ENCODE results near the gene CNGA2. TPM values are rescaled to one million over a fixed set of nuclear protein-coding genes. Genes with fewer than 3 reads are reported as not detected.
"Not testable (repeated sequence)": the region's sequence is repeated elsewhere in the genome, so short reads cannot be mapped to it uniquely, and the experiment has no call there.

The CNGA2 gene
- total and polyA plus RNA-seq, 12 donors = not detected

GRCh38 chrX:151694121-151694520 is 40.4 kb upstream of the CNGA2 start:
- Histone ChIP-seq H3K4me1 (peaks cover 0 to 4% (median 0%) of the 10 kb centered on the region in 9 donors), H3K36me3 (no peaks in the 10 kb centered on the region), H3K9me3 (no peaks in the 10 kb centered on the region), H3K27ac (no peak overlapping the region), H3K4me3 (peak overlapping the region in 1 of 10 donors; percentile 48), H3K27me3 (peaks cover 0 to 27% (median 0%) of the 10 kb centered on the region in 7 donors)
- no peak for TF ChIP-seq CTCF (IDR thresholded peaks at IDR 0.05)
- ATAC-seq = no peak
- intact Hi-C loops (cut with DNase I) = no loop called here
- WGBS, 2 donors = 66 to 70% methylated on average over 12 of the region's 12 CpGs
- DNase-seq = no peak

DNA sequence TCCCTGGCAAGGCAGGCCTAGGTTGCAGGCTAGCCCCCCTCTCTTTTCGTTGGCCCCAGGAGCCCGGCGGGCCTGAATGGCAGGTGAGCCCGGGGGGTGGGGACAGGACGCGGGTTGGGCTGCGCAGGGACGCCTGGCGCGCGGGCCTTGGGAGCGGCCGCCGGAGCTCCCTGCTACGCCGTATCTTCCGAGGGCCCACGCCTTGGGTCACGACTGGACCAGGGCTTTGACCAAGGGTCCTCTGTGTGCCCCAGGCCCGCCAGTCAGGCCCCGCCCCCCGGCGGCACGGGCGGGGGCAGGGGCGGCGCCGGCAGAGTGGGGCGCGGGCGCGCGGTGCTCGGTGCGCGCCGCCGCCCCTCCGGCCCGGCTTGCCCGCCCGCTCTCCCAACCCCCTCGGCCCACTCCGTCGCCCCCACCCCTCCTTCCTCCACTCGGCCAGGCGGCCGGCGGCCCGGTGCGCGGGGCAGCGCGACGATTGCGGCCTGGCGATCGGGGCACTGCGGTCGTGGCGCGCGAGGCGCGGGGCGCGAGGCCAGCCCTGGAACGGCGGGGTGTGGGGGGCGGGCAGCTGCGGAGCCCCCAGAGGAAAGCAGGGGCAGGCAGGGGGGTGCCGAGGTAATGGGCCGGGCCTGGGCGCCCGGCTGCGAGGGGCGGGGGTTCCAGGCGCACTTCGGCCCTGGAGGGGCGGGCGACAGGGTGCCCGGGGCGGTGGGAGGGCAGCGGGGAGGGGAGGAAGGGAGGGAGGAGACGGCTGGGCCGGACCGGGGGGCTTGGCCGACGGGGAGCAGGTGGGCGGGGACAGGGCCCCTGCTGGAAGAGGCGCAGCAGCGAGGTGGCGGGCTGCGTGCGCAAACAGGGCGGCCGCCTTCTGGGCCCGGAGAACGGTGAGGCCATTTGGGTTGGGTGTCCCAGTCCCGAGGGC is 39.6 kb upstream of the CNGA2 start, which contains the start of gene PRRG3:
TSS of gene PRRG3 (plus strand) at position 798 of the 922 bp plus-strand sequence. CDS start 3,357 bp downstream, outside the sequence.
- H3K27me3 ChIP-seq = peaks cover 0 to 27% (median 0%) of the 10 kb centered on the region in 7 donors
- peak within 1 kb of the TSS in 4 of 10 donors; percentile 15 to 53 (median 38) for H3K27ac ChIP-seq
- no peaks in the 10 kb centered on the region for H3K36me3 ChIP-seq
- DNase-seq (peak in 1 of 2 donors; percentile 24), ATAC-seq (peak in 6 of 8 donors; percentile 35 to 69 (median 58))
- no peaks in the 10 kb centered on the region for H3K9me3 ChIP-seq
- peaks cover 0 to 4% (median 0%) of the 10 kb centered on the region in 9 donors for H3K4me1 ChIP-seq
- intact Hi-C loops (cut with DNase I) = no loop called here
- H3K4me3 ChIP-seq = peak within 1 kb of the TSS in 9 of 10 donors; percentile 9 to 48 (median 42)
- TF ChIP-seq CTCF (IDR thresholded peaks at IDR 0.05) = peak in 3 of 9 donors; percentile 21 to 32 (median 21)
- WGBS, 2 donors = 0 to 2% methylated on average over 34 to 86 of the region's 100 CpGs

- no peaks in the 10 kb centered on the region for H3K36me3 ChIP-seq
- ATAC-seq (peak in 2 of 8 donors; percentile 8 to 28), DNase-seq (no peak)
- H3K4me1 ChIP-seq = peaks cover 0 to 4% (median 0%) of the 10 kb centered on the region in 9 donors
- 12% methylated on average over 17 to 19 of the region's 19 CpGs for WGBS, 2 donors
- peak overlapping the region in 9 of 10 donors; percentile 9 to 48 (median 42) for H3K4me3 ChIP-seq
- peak overlapping the region in 4 of 10 donors; percentile 15 to 53 (median 38) for H3K27ac ChIP-seq
- intact Hi-C loops (cut with DNase I) = no loop called here
- peaks cover 0 to 27% (median 0%) of the 10 kb centered on the region in 7 donors for H3K27me3 ChIP-seq
- H3K9me3 ChIP-seq = no peaks in the 10 kb centered on the region
- no peak for TF ChIP-seq CTCF (IDR thresholded peaks at IDR 0.05)
Observed at GRCh38 chrX:151695583-151696340, 38.8 kb upstream of the CNGA2 start.

DNA sequence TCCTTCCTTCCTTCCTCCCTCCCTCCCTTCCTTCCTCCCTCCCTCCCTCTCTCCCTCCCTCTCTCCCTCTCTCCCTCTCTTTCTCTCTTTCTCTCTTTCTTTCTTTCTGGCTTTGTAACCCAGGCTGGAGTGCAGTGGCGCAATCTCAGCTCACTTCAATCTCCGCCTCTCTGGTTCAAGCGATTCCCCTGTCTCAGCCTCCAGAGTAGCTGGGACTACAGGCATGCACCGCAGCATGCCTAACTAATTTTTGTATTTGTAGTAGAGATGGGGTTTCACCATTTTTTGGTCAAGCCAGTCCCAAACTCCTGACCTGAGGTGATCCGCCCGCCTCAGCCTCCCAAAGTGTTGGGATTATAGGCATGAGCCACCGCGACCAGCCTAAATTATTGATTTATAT is 37.5 kb upstream of the CNGA2 start:
- H3K36me3 ChIP-seq; H3K27ac ChIP-seq; DNase-seq; intact Hi-C loops (cut with DNase I); H3K9me3 ChIP-seq; ATAC-seq; H3K4me3 ChIP-seq; H3K4me1 ChIP-seq: not testable (repeated sequence)
- H3K27me3 ChIP-seq = peaks cover 0 to 27% (median 0%) of the 10 kb centered on the region in 7 donors
- 88 to 93% methylated on average over 8 of the region's 8 CpGs for WGBS, 2 donors

All from heart right ventricle (tissue), 16 donors.